GM12878 (cell line): Measurements from ENCODE around the gene UBE2E1. TPM values are rescaled to one million over a fixed set of nuclear protein-coding genes. Genes with fewer than 3 reads are reported as not detected.

Source experiments
- ATAC-seq: fragments of 200-7000 bp; cut with Tn5 transposase; 3 replicates; pipeline ENCODE4 v1.9.1; 2020; ENCODE audit warnings: mild to moderate bottlenecking, moderate library complexity
- BruUV-seq: library from RNA; stranded (reverse); fragments of 400-500 nt; replicated peaks from 2 replicates; lab custom pipeline; 2021; lab: Mats Ljungman, UMichigan
- CTCF ChIA-PET: fragments of 300-600 bp; sonication (Branson Sonifier 250); formaldehyde crosslinking; extraction: SDS; loops from one replicate; lab custom pipeline; 2021; ENCODE audit warnings: inconsistent platforms; lab: Yijun Ruan, JAX
- POLR2A ChIA-PET: fragments of 350-600 bp; formaldehyde crosslinking; extraction: SDS; loops from one replicate; lab custom pipeline; 2021; ENCODE audit warnings: inconsistent platforms; lab: Charles Lee
- RAD21 ChIA-PET: fragments of 300-600 bp; sonication (Branson Sonifier 250); formaldehyde crosslinking; loops from one replicate; lab custom pipeline; 2023; ENCODE audit warnings: antibody characterized with exemption; ENCODE audit not compliant: unreplicated experiment; lab: Charles Lee
- SMC1A ChIA-PET: fragments of 300-600 bp; sonication (Branson Sonifier 250); formaldehyde crosslinking; loops from one replicate; lab custom pipeline; 2023; ENCODE audit not compliant: unreplicated experiment, uncharacterized antibody; lab: Charles Lee
- DNase-seq: peaks from one replicate; pipeline ENCODE4 v3.0.0-alpha.2; 2011; ENCODE audit warnings: low read depth, low spot score
- FAIRE-seq: peaks from 3 replicates; lab custom pipeline; 2011; peaks lifted over from hg19 to GRCh38; lab: Jason Lieb, UNC
- H2AFZ ChIP-seq: 2 replicates; pipeline ENCODE4 v1.6.0; 2011; ENCODE audit warnings: low read depth, low read length, control low read depth; ENCODE audit not compliant: control insufficient read depth
- H3K27ac ChIP-seq: 2 replicates; pipeline ENCODE4 v1.5.1; 2011; ENCODE audit warnings: control low read depth; ENCODE audit not compliant: control insufficient read depth, insufficient read depth
- H3K27me3 ChIP-seq, 2 experiments: replicated peaks in 1 of 2; 2 replicates each; pipeline versions ENCODE4 v1.6.0 to v1.6.1; 2011; ENCODE audit warnings: low read length in 1 of 2; ENCODE audit not compliant: control insufficient read depth in 2 of 2, insufficient read depth in 2 of 2
- H3K36me3 ChIP-seq, 2 experiments: 2 replicates each; pipeline ENCODE4 v1.5.1; 2011; ENCODE audit warnings: low read length in 1 of 2; ENCODE audit not compliant: control insufficient read depth in 2 of 2, insufficient read depth in 2 of 2
- H3K4me1 ChIP-seq: 2 replicates; pipeline ENCODE4 v1.6.1; 2011; ENCODE audit warnings: mild to moderate bottlenecking, low read length, moderate library complexity, mixed read lengths; ENCODE audit not compliant: control insufficient read depth, insufficient read depth
- H3K4me2 ChIP-seq: 2 replicates; pipeline ENCODE4 v1.6.0; 2011; ENCODE audit warnings: control low read depth; ENCODE audit not compliant: control insufficient read depth, insufficient read depth
- H3K4me3 ChIP-seq: fragments of 200-600 bp; sonication (generic); 2 replicates; pipeline ENCODE4 v1.5.1; 2016
- H3K79me2 ChIP-seq: 2 replicates; pipeline ENCODE4 v1.6.0; 2011; ENCODE audit warnings: low read length; ENCODE audit not compliant: control insufficient read depth, insufficient read depth
- H3K9ac ChIP-seq: 2 replicates; pipeline ENCODE4 v1.8.0; 2011; ENCODE audit warnings: low read length, control low read depth, mixed read lengths; ENCODE audit not compliant: control insufficient read depth, insufficient read depth
- H3K9me3 ChIP-seq: replicated peaks from 3 replicates; pipeline ENCODE4 v1.5.1; 2011; ENCODE audit warnings: mild to moderate bottlenecking, low read length; ENCODE audit not compliant: control insufficient read depth, insufficient read depth
- H4K20me1 ChIP-seq: 2 replicates; pipeline ENCODE4 v1.6.0; 2011; ENCODE audit not compliant: control insufficient read depth, insufficient read depth
- CBX3 ChIP-seq: fragments of 200-600 bp; sonication (generic); IDR thresholded peaks from 2 replicates; pipeline ENCODE4 v1.6.1; 2016; ENCODE audit warnings: low read depth, borderline replicate concordance
- E2F4 ChIP-seq: IDR thresholded peaks from 2 replicates; pipeline ENCODE4 v1.6.1; 2012; ENCODE audit warnings: low read depth, low read length, improper control_type of control experiment
- IRF4 ChIP-seq: IDR thresholded peaks from 2 replicates; pipeline ENCODE4 v1.6.1; 2011; ENCODE audit warnings: low read depth, low read length
- KAT2A ChIP-seq: conservative IDR thresholded peaks from 2 replicates; pipeline ENCODE4 v1.6.1; 2011; ENCODE audit warnings: low read depth, low read length; ENCODE audit not compliant: control insufficient read depth
- MEF2B ChIP-seq: fragments of 450-650 bp; IDR thresholded peaks from 2 replicates; pipeline ENCODE4 v1.6.1; 2018; ENCODE audit warnings: mild to moderate bottlenecking, moderate library complexity; ENCODE audit not compliant: partially characterized antibody, poor library complexity, severe bottlenecking
- MTA2 ChIP-seq: fragments of 450-650 bp; IDR thresholded peaks from 2 replicates; pipeline ENCODE4 v1.6.1; 2016; ENCODE audit warnings: low read depth, mild to moderate bottlenecking, moderate library complexity
- NFYA ChIP-seq: IDR thresholded peaks from 2 replicates; pipeline ENCODE4 v1.6.1; 2011; ENCODE audit warnings: low read depth, mild to moderate bottlenecking, low read length, improper control_type of control experiment, borderline replicate concordance
- POLR2A ChIP-seq: IDR thresholded peaks from 2 replicates; pipeline ENCODE4 v1.6.1; 2011; ENCODE audit warnings: low read depth, mild to moderate bottlenecking, low read length
- RFX5 ChIP-seq: IDR thresholded peaks from 2 replicates; pipeline ENCODE4 v1.6.1; 2011; ENCODE audit warnings: low read depth, low read length, improper control_type of control experiment
- SIX5 ChIP-seq: IDR thresholded peaks from 2 replicates; pipeline ENCODE4 v1.6.1; 2011; ENCODE audit warnings: mild to moderate bottlenecking, low read depth, low read length, moderate library complexity; ENCODE audit not compliant: severe bottlenecking
- STAT3 ChIP-seq: IDR thresholded peaks from 2 replicates; pipeline ENCODE4 v1.6.1; 2011; ENCODE audit warnings: low read depth, low read length, improper control_type of control experiment
- TBL1XR1 ChIP-seq: IDR thresholded peaks from 2 replicates; pipeline ENCODE4 v1.6.1; 2012; ENCODE audit warnings: low read depth, low read length, improper control_type of control experiment
- YBX1 ChIP-seq: fragments of 450-650 bp; IDR thresholded peaks from 2 replicates; pipeline ENCODE4 v1.6.1; 2016; ENCODE audit warnings: antibody characterized with exemption
- ZNF217 ChIP-seq: fragments of 450-650 bp; IDR thresholded peaks from 2 replicates; pipeline ENCODE4 v1.6.1; 2017; ENCODE audit warnings: antibody characterized with exemption, mild to moderate bottlenecking
- ZSCAN29 ChIP-seq: fragments of 450-650 bp; IDR thresholded peaks from 2 replicates; pipeline ENCODE4 v1.6.1; 2017; ENCODE audit warnings: mild to moderate bottlenecking, moderate library complexity
- WGBS: methylation state at CpG from one replicate; pipeline ENCODE4 v1.1.6; 2016; ENCODE audit warnings: low lambda C conversion rate; ENCODE audit not compliant: insufficient replicate concordance, insufficient coverage; ENCODE audit errors: missing lambda C conversion rate; 5-methylcytosine and 5-hydroxymethylcytosine counted together
- in situ Hi-C: fragments of 300-500 bp; cut with MboI; formaldehyde crosslinking; loops from 9 replicates; pipeline ENCODE4 v1.14.3; 2018; ENCODE audit warnings: mixed read lengths
- intact Hi-C: fragments of 100-400 bp; cut with micrococcal nuclease; formaldehyde crosslinking; loops from one replicate; pipeline ENCODE4 v1.14.2; 2022; ENCODE audit not compliant: unreplicated experiment
- polyA plus RNA-seq, 11 experiments: library from polyadenylated mRNA; depleted of rRNA in 4 of 11; unstranded in 6 of 11; stranded (reverse) in 5 of 11; fragments of >200 nt; fragmentation: Nextera tagmentation in 4 of 11; fragmentation: Illumina TruSeq in 1 of 11; extraction: Ambion mirVana in 4 of 11; extraction: Trizol in 1 of 11; gene quantifications; 1 replicate in 1 of 11; 2 replicates in 10 of 11; pipeline versions ENCODE4 v1.2.1 to v1.2.3, GENCODE V29; 2011 to 2016; ENCODE audit warnings: inconsistent platforms in 2 of 11, missing spikeins in 2 of 11, low read depth in 1 of 11
- total RNA-seq, 4 experiments: library from RNA; depleted of rRNA in 3 of 4; stranded (reverse); fragments of >200 nt in 3 of 4; fragmentation: Illumina TruSeq in 1 of 4; extraction: Trizol in 1 of 4; gene quantifications; 2 replicates each; pipeline versions ENCODE4 v1.2.1 to v1.2.3, GENCODE V29; 2013 to 2021

The UBE2E1 gene
- total and polyA plus RNA-seq, 10 of the 15 experiments (the other 5 are each of a cell fraction or from before 2014, with no cell fraction given), result 18.7 to 425 (median 147) TPM

- TF ChIP-seq ZNF217 (no peak), POLR2A (no peak)
- DNase-seq (no peak), FAIRE-seq (no peak), ATAC-seq (no peak)
- Histone ChIP-seq H3K36me3 (peaks cover 6 to 24% of the 10 kb centered on the region in 2 experiments), H3K9ac (no peak overlapping the region), H2AFZ (no peak overlapping the region), H3K4me3 (no peak overlapping the region), H3K79me2 (peaks cover 4% of the 10 kb centered on the region), H3K27ac (no peak overlapping the region), H4K20me1 (no peaks in the 10 kb centered on the region; the same call in 1 of the 2 replicates), H3K9me3 (no peaks in the 10 kb centered on the region), H3K4me1 (no peaks in the 10 kb centered on the region), H3K4me2 (no peak overlapping the region), H3K27me3 (no peaks in the 10 kb centered on the region)
- RAD21 ChIA-PET, result interaction anchor here (0.7 kb wide), 1 partner anchor 51 kb away, joined by 3 read pairs; no protein-coding TSS in a partner anchor
- CTCF ChIA-PET, result interaction anchor here (0.6 to 1.3 kb wide), 4 partner anchors 45 to 61 kb away, joined by 3 to 6 read pairs (median 4); no protein-coding TSS in a partner anchor
- no TSS peak for BruUV-seq
- in situ Hi-C loops, result no loop called here
- POLR2A ChIA-PET, result interaction anchor here (0.7 kb wide), 1 partner anchor 32 kb away, joined by 3 read pairs; the partner anchor contains the start of genes NKIRAS1 and RPL15
- SMC1A ChIA-PET, result interaction anchor here (0.8 to 1.1 kb wide), 3 partner anchors 9 to 53 kb away, joined by 3 read pairs; no protein-coding TSS in a partner anchor
- intact Hi-C loops, result no loop called here
- WGBS, result 98% methylated on average over 6 of the region's 6 CpGs
Observed at GRCh38 chr3:23885210-23885609, 79.5 kb downstream of the UBE2E1 start.

GRCh38 chr3:23886311-23886710 lies 80.6 kb downstream of the UBE2E1 start:
- WGBS, result 77% methylated on average over 3 of the region's 3 CpGs
- Histone ChIP-seq H3K27ac (no peak overlapping the region), H3K4me2 (no peak overlapping the region), H3K27me3 (no peaks in the 10 kb centered on the region), H3K79me2 (peaks cover 2% of the 10 kb centered on the region), H2AFZ (no peak overlapping the region), H4K20me1 (no peaks in the 10 kb centered on the region; the same call in 1 of the 2 replicates), H3K36me3 (peaks cover 7 to 25% of the 10 kb centered on the region in 2 experiments), H3K4me3 (no peak overlapping the region), H3K4me1 (no peaks in the 10 kb centered on the region), H3K9me3 (no peaks in the 10 kb centered on the region), H3K9ac (no peak overlapping the region)
- no peak for DNase-seq
- in situ Hi-C loops, result no loop called here
- FAIRE-seq, result no peak
- ChIA-PET CTCF (interaction anchor here (0.5 to 7.2 kb wide), 6 partner anchors 10 to 926 kb away, joined by 3 to 103 read pairs (median 4); no protein-coding TSS in a partner anchor), SMC1A (interaction anchor here (1.3 kb wide), 1 partner anchor 40 kb away, joined by 4 read pairs; no protein-coding TSS in a partner anchor), POLR2A (no interaction called here), RAD21 (no interaction called here)
- intact Hi-C loops, result no loop called here
- ATAC-seq, result no peak
- TF ChIP-seq NFYA (no peak), POLR2A (no peak), CBX3 (no peak), YBX1 (no peak), IRF4 (no peak), TBL1XR1 (no peak), SIX5 (no peak), ZSCAN29 (no peak), KAT2A (no peak), MEF2B (no peak), E2F4 (no peak), RFX5 (no peak), MTA2 (no peak), STAT3 (no peak)
- BruUV-seq, result no TSS peak
